Caco-2 (cell line): Measurements from ENCODE around the gene LRMDA. TPM values are rescaled to one million over a fixed set of nuclear protein-coding genes. Genes with fewer than 3 reads are reported as not detected.

Experiments used
- BruUV-seq: library from RNA; stranded (reverse); fragments of 400-500 nt; replicated peaks from 2 replicates; lab custom pipeline; 2021; lab: Mats Ljungman, UMichigan
- CTCF ChIA-PET: fragments of 300-600 bp; sonication (Branson Sonifier 250); formaldehyde crosslinking; loops from one replicate; lab custom pipeline; 2022; ENCODE audit warnings: antibody characterized with exemption; lab: Charles Lee
- POLR2A ChIA-PET: fragments of 300-600 bp; sonication (Branson Sonifier 250); formaldehyde crosslinking; loops from one replicate; lab custom pipeline; 2022; ENCODE audit warnings: antibody characterized with exemption; lab: Charles Lee
- DNase-seq, 2 experiments: peaks; one replicate each; pipeline versions ENCODE4 v3.0.0 to v3.0.0-alpha.2; 2020 to 2022
- H3K27me3 ChIP-seq: replicated peaks from 2 replicates; pipeline ENCODE4 v1.6.0; 2011; ENCODE audit warnings: low read length; ENCODE audit not compliant: control insufficient read depth, insufficient read depth
- H3K36me3 ChIP-seq: 2 replicates; pipeline ENCODE4 v1.5.1; 2011; ENCODE audit warnings: low read length; ENCODE audit not compliant: control insufficient read depth, insufficient read depth
- H3K4me1 ChIP-seq: fragments of 250-450 bp; sonication (Bioruptor Pico); 2 replicates; pipeline ENCODE4 v1.5.1; 2020; ENCODE audit warnings: mild to moderate bottlenecking
- H3K4me3 ChIP-seq: 2 replicates; pipeline ENCODE4 v1.5.1; 2011; ENCODE audit warnings: low read depth, mild to moderate bottlenecking, control low read depth, low read length
- H3K9me3 ChIP-seq: fragments of 250-450 bp; sonication (Bioruptor Pico); 2 replicates; pipeline ENCODE4 v1.5.1; 2020; ENCODE audit warnings: mild to moderate bottlenecking, moderate library complexity
- H3K27ac Mint-ChIP-seq: one replicate; pipeline ENCODE4 v1.8.0; 2022; ENCODE audit warnings: mixed read lengths; ENCODE audit not compliant: unreplicated experiment
- H3K27me3 Mint-ChIP-seq: one replicate; pipeline ENCODE4 v1.8.0; 2022; ENCODE audit warnings: mixed read lengths; ENCODE audit not compliant: insufficient read depth, unreplicated experiment
- H3K36me3 Mint-ChIP-seq: one replicate; pipeline ENCODE4 v1.8.0; 2022; ENCODE audit warnings: mild to moderate bottlenecking, mixed read lengths; ENCODE audit not compliant: insufficient read depth, unreplicated experiment
- H3K4me1 Mint-ChIP-seq: one replicate; pipeline ENCODE4 v1.8.0; 2022; ENCODE audit warnings: low read depth, mixed read lengths; ENCODE audit not compliant: unreplicated experiment
- H3K4me3 Mint-ChIP-seq: one replicate; pipeline ENCODE4 v1.8.0; 2022; ENCODE audit warnings: mild to moderate bottlenecking, moderate library complexity, mixed read lengths; ENCODE audit not compliant: unreplicated experiment
- H3K9me3 Mint-ChIP-seq: one replicate; pipeline ENCODE4 v1.8.0; 2022; ENCODE audit warnings: mixed read lengths; ENCODE audit not compliant: unreplicated experiment
- intact Hi-C: fragments of 100-400 bp; cut with micrococcal nuclease; formaldehyde crosslinking; loops from one replicate; pipeline ENCODE4 v1.10.0; 2022; ENCODE audit not compliant: unreplicated experiment
- total RNA-seq: library from RNA; stranded (reverse); gene quantifications from 2 replicates; pipeline ENCODE4 v1.2.3, GENCODE V29; 2022
- TF ChIP-seq, protein P1 (sequence below), 2 experiments: fragments of 200-600 bp in 1 of 2; IDR thresholded peaks; 1 replicate in 1 of 2; 2 replicates in 1 of 2; pipeline versions ENCODE4 v1.5.1 to v1.8.0; 2011 to 2022; ENCODE audit warnings: antibody characterized with exemption in 1 of 2, control low read depth in 1 of 2, inconsistent platforms in 1 of 2, low read depth in 1 of 2, low read length in 1 of 2, mild to moderate bottlenecking in 1 of 2, moderate library complexity in 1 of 2; ENCODE audit not compliant: insufficient read depth in 1 of 2, severe bottlenecking in 1 of 2, unreplicated experiment in 1 of 2

LRMDA gene
- total RNA-seq, 1 experiment from 2014 or later: 18.5 TPM

- Mint-ChIP-seq H3K9me3 (no peaks in the 10 kb centered on the region), H3K36me3 (no peaks in the 10 kb centered on the region), H3K4me1 (peaks cover 10% of the 10 kb centered on the region), H3K27me3 (no peaks in the 10 kb centered on the region), H3K4me3 (no peak overlapping the region), H3K27ac (peak overlapping the region; percentile 29)
- no TSS peak for BruUV-seq
- no peak for DNase-seq
- POLR2A ChIA-PET: no interaction called here
- Histone ChIP-seq H3K4me1 (no peaks in the 10 kb centered on the region; the same call in 1 of the 2 replicates), H3K27me3 (no peaks in the 10 kb centered on the region), H3K36me3 (no peaks in the 10 kb centered on the region; the same call in 1 of the 2 replicates), H3K9me3 (no peaks in the 10 kb centered on the region), H3K4me3 (no peak overlapping the region)
- TF ChIP-seq, protein P1, sequence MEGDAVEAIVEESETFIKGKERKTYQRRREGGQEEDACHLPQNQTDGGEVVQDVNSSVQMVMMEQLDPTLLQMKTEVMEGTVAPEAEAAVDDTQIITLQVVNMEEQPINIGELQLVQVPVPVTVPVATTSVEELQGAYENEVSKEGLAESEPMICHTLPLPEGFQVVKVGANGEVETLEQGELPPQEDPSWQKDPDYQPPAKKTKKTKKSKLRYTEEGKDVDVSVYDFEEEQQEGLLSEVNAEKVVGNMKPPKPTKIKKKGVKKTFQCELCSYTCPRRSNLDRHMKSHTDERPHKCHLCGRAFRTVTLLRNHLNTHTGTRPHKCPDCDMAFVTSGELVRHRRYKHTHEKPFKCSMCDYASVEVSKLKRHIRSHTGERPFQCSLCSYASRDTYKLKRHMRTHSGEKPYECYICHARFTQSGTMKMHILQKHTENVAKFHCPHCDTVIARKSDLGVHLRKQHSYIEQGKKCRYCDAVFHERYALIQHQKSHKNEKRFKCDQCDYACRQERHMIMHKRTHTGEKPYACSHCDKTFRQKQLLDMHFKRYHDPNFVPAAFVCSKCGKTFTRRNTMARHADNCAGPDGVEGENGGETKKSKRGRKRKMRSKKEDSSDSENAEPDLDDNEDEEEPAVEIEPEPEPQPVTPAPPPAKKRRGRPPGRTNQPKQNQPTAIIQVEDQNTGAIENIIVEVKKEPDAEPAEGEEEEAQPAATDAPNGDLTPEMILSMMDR (IDR thresholded peaks at IDR 0.05; ENCODE audit: insufficient read depth in 1 of 2, low read depth in 1 of 2, low read length in 1 of 2, severe bottlenecking in 1 of 2, unreplicated experiment in 1 of 2): no peak
- CTCF ChIA-PET: no interaction called here
- intact Hi-C loops: no loop called here
Measured at GRCh38 chr10:76432016-76433012, 1000.9 kb downstream of the LRMDA start.

DNA sequence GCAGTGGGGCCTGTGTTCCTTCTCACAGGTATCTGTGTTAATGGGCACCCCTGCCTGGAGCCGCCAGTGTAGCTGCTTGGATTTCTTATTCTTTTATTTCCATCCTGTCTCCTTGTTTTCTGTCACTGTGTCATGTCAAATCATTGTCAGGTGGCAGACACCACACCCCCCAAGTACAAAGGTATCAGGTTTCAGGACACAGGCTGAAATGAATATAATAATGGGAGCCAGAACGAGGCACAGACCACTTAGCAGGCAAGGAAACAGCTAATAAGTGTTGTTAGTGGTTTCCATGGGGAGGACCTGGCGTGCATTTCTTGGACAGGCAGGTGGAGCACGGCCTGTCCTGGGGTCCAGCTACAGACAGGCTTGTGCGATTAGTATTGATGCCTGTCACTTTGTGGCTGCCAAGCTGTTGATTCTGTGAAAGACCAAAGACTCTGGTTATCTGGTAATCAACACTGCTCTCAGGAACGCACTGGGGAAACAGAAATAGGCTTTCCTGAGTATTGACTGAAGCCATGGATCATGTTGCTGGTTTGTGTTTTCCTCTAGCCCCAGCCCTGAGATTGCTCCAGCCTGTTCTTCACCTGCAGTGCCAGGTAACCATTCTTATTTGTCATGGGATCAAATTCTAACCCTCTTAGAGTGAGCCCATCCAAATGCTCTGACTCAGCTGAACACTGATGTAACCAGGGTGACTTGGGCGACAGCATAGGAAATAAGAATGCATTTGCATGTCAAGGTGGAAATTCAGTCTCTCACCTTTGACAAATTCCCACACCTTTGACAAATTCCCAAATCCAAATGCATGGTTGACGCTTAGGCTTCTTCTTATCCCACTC is 1002.0 kb downstream of the LRMDA start:
- H3K4me3 Mint-ChIP-seq: no peak overlapping the region
- Histone ChIP-seq H3K36me3 (no peaks in the 10 kb centered on the region; the same call in 1 of the 2 replicates), H3K4me3 (no peak overlapping the region), H3K9me3 (no peaks in the 10 kb centered on the region), H3K27me3 (no peaks in the 10 kb centered on the region), H3K4me1 (no peaks in the 10 kb centered on the region; the same call in 1 of the 2 replicates)
- H3K36me3 Mint-ChIP-seq: no peaks in the 10 kb centered on the region
- H3K9me3 Mint-ChIP-seq: no peaks in the 10 kb centered on the region
- no TSS peak for BruUV-seq
- TF ChIP-seq, protein P1 (IDR thresholded peaks at IDR 0.05; ENCODE audit: insufficient read depth in 1 of 2, low read depth in 1 of 2, low read length in 1 of 2, severe bottlenecking in 1 of 2, unreplicated experiment in 1 of 2): no peak
- H3K27ac Mint-ChIP-seq: no peak overlapping the region
- CTCF ChIA-PET: no interaction called here
- no peaks in the 10 kb centered on the region for H3K27me3 Mint-ChIP-seq
- POLR2A ChIA-PET: no interaction called here
- intact Hi-C loops: no loop called here
- no peak for DNase-seq
- H3K4me1 Mint-ChIP-seq: peaks cover 10% of the 10 kb centered on the region

DNA sequence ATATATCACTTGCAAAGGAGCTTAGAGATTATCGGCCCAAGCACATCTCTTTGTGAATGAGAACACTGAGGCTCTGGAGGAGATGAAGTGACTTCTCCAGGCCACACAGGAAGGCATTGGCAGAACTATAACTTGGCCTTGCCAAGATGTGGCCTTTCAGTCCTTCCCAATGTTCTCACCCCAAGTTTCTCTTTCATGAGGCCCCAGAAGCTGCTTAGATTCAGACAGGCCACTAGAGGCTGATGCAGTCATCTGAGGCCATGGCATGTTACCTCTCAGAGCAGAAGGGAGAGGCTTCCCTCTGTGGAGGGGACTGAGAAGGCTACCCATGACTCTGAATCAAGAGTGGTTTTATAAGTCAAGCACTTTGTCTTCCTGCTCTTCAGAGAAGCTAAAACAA is 1003.7 kb downstream of the LRMDA start:
- BruUV-seq: no TSS peak
- Histone ChIP-seq H3K27me3 (no peaks in the 10 kb centered on the region), H3K4me3 (no peak overlapping the region), H3K9me3 (no peaks in the 10 kb centered on the region), H3K36me3 (no peaks in the 10 kb centered on the region; the same call in 1 of the 2 replicates), H3K4me1 (no peaks in the 10 kb centered on the region; the same call in 1 of the 2 replicates)
- no peaks in the 10 kb centered on the region for H3K36me3 Mint-ChIP-seq
- CTCF ChIA-PET: no interaction called here
- no peak overlapping the region for H3K4me3 Mint-ChIP-seq
- intact Hi-C loops: no loop called here
- TF ChIP-seq, protein P1 (IDR thresholded peaks at IDR 0.05; ENCODE audit: insufficient read depth in 1 of 2, low read depth in 1 of 2, low read length in 1 of 2, severe bottlenecking in 1 of 2, unreplicated experiment in 1 of 2): peak in 1 of 2 experiments; percentile 9
- POLR2A ChIA-PET: no interaction called here
- peaks cover 10% of the 10 kb centered on the region for H3K4me1 Mint-ChIP-seq
- H3K27me3 Mint-ChIP-seq: no peaks in the 10 kb centered on the region
- DNase-seq: no peak
- no peaks in the 10 kb centered on the region for H3K9me3 Mint-ChIP-seq
- H3K27ac Mint-ChIP-seq: no peak overlapping the region
